CD4-positive, alpha-beta memory T cell (primary cell): ENCODE measurements around the gene GALC. TPM values are rescaled to one million over a fixed set of nuclear protein-coding genes. Genes with fewer than 3 reads are reported as not detected.
"Not testable (repeated sequence)": the region's sequence is repeated elsewhere in the genome, so short reads cannot be mapped to it uniquely, and the experiment has no call there.

Experiments
- CTCF ChIA-PET: fragments of 350-600 bp; sonication (Branson Sonifier 250); formaldehyde crosslinking; loops from one replicate; lab custom pipeline; 2021; ENCODE audit warnings: inconsistent platforms; ENCODE audit not compliant: partially characterized antibody; lab: Charles Lee
- POLR2A ChIA-PET: fragments of 350-600 bp; sonication (Branson Sonifier 250); formaldehyde crosslinking; loops from one replicate; lab custom pipeline; 2021; ENCODE audit not compliant: partially characterized antibody; lab: Charles Lee
- DNase-seq, 5 donors: peaks; one replicate each; pipeline versions ENCODE4 v3.0.0 to v3.0.0-alpha.2; 2020 to 2022; ENCODE audit warnings: mixed read lengths in 1 of 5
- H3K27ac ChIP-seq: one replicate; pipeline ENCODE4 v1.7.0; 2013; ENCODE audit warnings: low read depth, low read length
- H3K27me3 ChIP-seq: 2 replicates; pipeline ENCODE4 v1.7.0; 2013; ENCODE audit warnings: mild to moderate bottlenecking, low read length, moderate library complexity; ENCODE audit not compliant: insufficient read depth
- H3K36me3 ChIP-seq: 2 replicates; pipeline ENCODE4 v1.7.0; 2013; ENCODE audit warnings: mild to moderate bottlenecking, low read length, moderate library complexity; ENCODE audit not compliant: insufficient read depth
- H3K4me1 ChIP-seq: 2 replicates; pipeline ENCODE4 v1.7.0; 2013; ENCODE audit warnings: mild to moderate bottlenecking, low read length, moderate library complexity; ENCODE audit not compliant: insufficient read depth
- H3K4me3 ChIP-seq, 2 donors: one replicate each; pipeline ENCODE4 v1.7.0; 2013; ENCODE audit warnings: low read length in 2 of 2, mild to moderate bottlenecking in 1 of 2
- H3K9me3 ChIP-seq, 2 donors: one replicate each; pipeline ENCODE4 v1.7.0; 2013; ENCODE audit warnings: low read length in 2 of 2, control low read depth in 1 of 2; ENCODE audit not compliant: control insufficient read depth in 1 of 2
- H3K27ac Mint-ChIP-seq, 7 donors: one replicate each; pipeline ENCODE4 v1.8.0; 2020 to 2021; ENCODE audit warnings: mixed read lengths in 7 of 7, mild to moderate bottlenecking in 6 of 7, inconsistent platforms in 3 of 7, moderate library complexity in 3 of 7
- H3K27me3 Mint-ChIP-seq, 2 donors: one replicate each; pipeline ENCODE4 v1.8.0; 2020 to 2021; ENCODE audit warnings: mixed read lengths in 2 of 2
- H3K36me3 Mint-ChIP-seq, 2 donors: one replicate each; pipeline ENCODE4 v1.8.0; 2020 to 2021; ENCODE audit warnings: mixed read lengths in 2 of 2, inconsistent platforms in 1 of 2, mild to moderate bottlenecking in 1 of 2
- H3K4me1 Mint-ChIP-seq, 4 donors: one replicate each; pipeline ENCODE4 v1.8.0; 2020 to 2021; ENCODE audit warnings: mixed read lengths in 4 of 4, mild to moderate bottlenecking in 1 of 4
- H3K4me3 Mint-ChIP-seq, 8 donors: one replicate each; pipeline ENCODE4 v1.8.0; 2020 to 2021; ENCODE audit warnings: mixed read lengths in 8 of 8, mild to moderate bottlenecking in 7 of 8, moderate library complexity in 6 of 8, inconsistent platforms in 3 of 8
- H3K9me3 Mint-ChIP-seq, 8 donors: one replicate each; pipeline ENCODE4 v1.8.0; 2020 to 2021; ENCODE audit warnings: mixed read lengths in 8 of 8, mild to moderate bottlenecking in 5 of 8, inconsistent platforms in 3 of 8, moderate library complexity in 1 of 8
- intact Hi-C: fragments of 100-400 bp; cut with micrococcal nuclease; formaldehyde crosslinking; loops from one replicate; pipeline ENCODE4 v1.15.1; 2023
- polyA plus RNA-seq, 2 donors: library from polyadenylated mRNA; unstranded; fragments of 300-500 nt; fragmentation: Illumina TruSeq; gene quantifications; one replicate each; pipeline ENCODE4 v1.2.3, GENCODE V29; 2021
- total RNA-seq, 2 experiments: library from RNA; stranded (reverse); gene quantifications; one replicate each; pipeline ENCODE4 v1.2.3, GENCODE V29; 2021

The GALC gene
- total and polyA plus RNA-seq, 4 experiments from 2014 or later = 23.4 to 28.7 (median 27.3) TPM

DNA sequence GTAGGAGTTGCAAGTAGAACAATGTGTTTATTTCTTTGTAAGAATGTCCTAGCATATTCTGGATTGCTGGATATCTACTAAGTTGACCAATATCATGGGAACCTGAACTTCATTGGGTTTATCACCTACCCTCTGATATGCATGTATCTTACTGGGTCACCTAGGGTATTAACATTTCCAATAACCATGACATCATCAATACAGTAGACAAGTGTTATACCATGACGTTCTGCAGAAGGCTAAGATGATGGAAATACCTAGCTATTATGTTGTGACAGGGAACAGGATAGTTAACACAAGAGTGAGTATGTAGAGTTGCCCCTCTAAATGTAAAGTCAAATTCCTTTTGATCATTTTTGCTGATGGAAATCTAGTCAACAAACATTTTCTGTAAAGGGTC is 37.9 kb upstream of the GALC start:
- Mint-ChIP-seq H3K27ac (no peak overlapping the region), H3K9me3 (peaks cover 0 to 3% (median 0%) of the 10 kb centered on the region in 8 donors), H3K27me3 (no peaks in the 10 kb centered on the region), H3K4me3 (peak overlapping the region in 1 of 8 donors; percentile 2), H3K4me1 (peaks cover 35 to 54% (median 45%) of the 10 kb centered on the region in 4 donors), H3K36me3 (peaks cover 0 to 3% of the 10 kb centered on the region in 2 donors)
- Histone ChIP-seq H3K4me3 (no peak overlapping the region), H3K4me1 (peaks cover 43% of the 10 kb centered on the region), H3K27me3 (no peaks in the 10 kb centered on the region), H3K36me3 (no peaks in the 10 kb centered on the region), H3K9me3 (no peaks in the 10 kb centered on the region), H3K27ac (no peak overlapping the region)
- no peak for DNase-seq
- ChIA-PET POLR2A (interaction anchor here (0.9 to 2.0 kb wide), 5 partner anchors 8 to 78 kb away, joined by 3 to 11 read pairs (median 8); partner anchors contain the start of genes GALC and GPR65), CTCF (interaction anchor here (1.4 to 1.9 kb wide), 2 partner anchors 38 to 138 kb away, joined by 4 to 5 read pairs; partner anchors contain the start of gene GALC)
- intact Hi-C loops = no loop called here

DNA sequence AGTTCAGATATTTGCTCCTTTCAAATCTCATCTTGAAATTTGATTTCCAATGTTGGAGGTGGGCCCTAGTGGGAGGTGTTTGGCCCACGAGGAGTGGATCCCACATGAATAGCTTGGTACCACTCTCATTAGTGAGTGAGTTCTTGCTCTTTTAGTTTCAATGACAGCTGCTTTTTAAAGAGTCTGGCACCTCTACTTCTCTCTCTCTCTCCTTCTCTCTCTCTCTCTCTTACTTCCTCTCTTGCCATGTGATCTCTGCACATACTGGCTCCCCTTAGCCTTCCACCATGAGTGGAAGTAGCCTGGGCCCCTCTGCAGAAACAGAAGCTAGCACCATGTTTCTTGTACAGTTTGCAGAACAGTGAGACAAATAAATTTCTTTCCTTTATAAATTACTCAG is 37.1 kb upstream of the GALC start:
- Mint-ChIP-seq H3K36me3 (peaks cover 0 to 3% of the 10 kb centered on the region in 2 donors), H3K9me3 (peaks cover 0 to 3% (median 0%) of the 10 kb centered on the region in 8 donors), H3K27me3 (no peaks in the 10 kb centered on the region), H3K4me3 (peak overlapping the region in 5 of 8 donors; percentile 12 to 63 (median 43)), H3K4me1 (peaks cover 42 to 62% (median 52%) of the 10 kb centered on the region in 4 donors), H3K27ac (peak overlapping the region in 5 of 7 donors; percentile 11 to 81 (median 71))
- ChIA-PET CTCF (interaction anchor here (1.4 to 2.8 kb wide), 5 partner anchors 16 to 138 kb away, joined by 3 to 13 read pairs (median 5); partner anchors contain the start of gene GALC), POLR2A (interaction anchor here (0.9 to 2.0 kb wide), 7 partner anchors 9 to 107 kb away, joined by 3 to 11 read pairs (median 4); partner anchors contain the start of genes GALC and GPR65)
- peak in 1 of 5 donors; percentile 18 for DNase-seq
- H3K27ac ChIP-seq = no peak overlapping the region
- intact Hi-C loops = no loop called here
- no peaks in the 10 kb centered on the region for H3K36me3 ChIP-seq
- peaks cover 51% of the 10 kb centered on the region for H3K4me1 ChIP-seq
- H3K9me3 ChIP-seq = no peaks in the 10 kb centered on the region
- no peak overlapping the region for H3K4me3 ChIP-seq
- no peaks in the 10 kb centered on the region for H3K27me3 ChIP-seq

DNA sequence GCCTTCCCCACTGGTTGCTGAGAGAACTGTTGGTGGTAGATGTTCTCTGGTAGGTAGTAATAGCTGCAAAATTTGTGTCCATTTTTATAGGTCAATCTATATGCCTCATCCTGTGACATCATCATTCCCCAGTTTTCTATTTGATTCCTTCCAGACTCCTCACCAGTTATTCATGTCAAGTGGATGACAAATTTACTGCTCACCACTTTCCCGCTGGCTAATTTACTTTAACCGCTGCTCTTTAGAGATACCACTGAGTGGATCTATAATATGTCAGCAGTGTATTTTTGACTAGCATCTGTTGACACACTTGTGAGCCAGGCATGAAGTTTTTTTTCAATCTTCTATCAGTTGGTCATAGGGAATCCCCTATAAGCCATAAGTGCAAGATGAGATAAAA is 36.5 kb upstream of the GALC start:
- no peak overlapping the region for H3K27ac ChIP-seq
- H3K36me3 ChIP-seq = no peaks in the 10 kb centered on the region
- no peaks in the 10 kb centered on the region for H3K9me3 ChIP-seq
- CTCF ChIA-PET = interaction anchor here (1.4 to 2.8 kb wide), 4 partner anchors 15 to 84 kb away, joined by 3 to 13 read pairs (median 8); partner anchors contain the start of gene GALC
- Mint-ChIP-seq H3K9me3 (peaks cover 0 to 3% (median 0%) of the 10 kb centered on the region in 8 donors), H3K4me1 (peaks cover 46 to 68% (median 58%) of the 10 kb centered on the region in 4 donors), H3K36me3 (peaks cover 0 to 3% of the 10 kb centered on the region in 2 donors), H3K27me3 (no peaks in the 10 kb centered on the region), H3K27ac (peak overlapping the region in 5 of 7 donors; percentile 67 to 81 (median 73)), H3K4me3 (peak overlapping the region in 2 of 8 donors; percentile 25 to 31)
- H3K4me3 ChIP-seq = no peak overlapping the region
- DNase-seq = no peak
- H3K27me3 ChIP-seq = no peaks in the 10 kb centered on the region
- H3K4me1 ChIP-seq = peaks cover 56% of the 10 kb centered on the region
- POLR2A ChIA-PET = interaction anchor here (0.9 to 2.0 kb wide), 6 partner anchors 10 to 108 kb away, joined by 3 to 11 read pairs (median 6); partner anchors contain the start of genes GALC and GPR65
- intact Hi-C loops = no loop called here

DNA sequence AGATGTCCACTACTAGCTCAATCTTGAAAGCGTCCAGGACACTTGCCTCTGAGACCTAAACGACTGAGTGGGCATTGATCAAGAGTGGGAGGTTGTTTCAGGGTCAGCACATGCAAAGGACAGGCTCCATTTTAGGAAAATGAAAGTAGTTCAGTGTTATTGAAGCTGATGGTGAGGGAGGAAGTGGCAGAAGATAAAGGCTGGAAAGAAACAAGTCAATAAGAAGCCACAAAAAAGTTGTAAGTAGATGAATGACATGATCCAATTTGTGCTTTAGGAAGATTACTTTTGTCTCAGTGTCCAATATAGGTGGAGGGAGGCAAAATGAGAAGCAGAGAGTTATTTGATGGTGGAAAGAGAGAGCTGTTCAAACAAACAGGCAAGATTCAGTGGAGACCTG is 33.9 kb upstream of the GALC start:
- intact Hi-C loops = no loop called here
- peaks cover 0 to 3% (median 0%) of the 10 kb centered on the region in 8 donors for H3K9me3 Mint-ChIP-seq
- H3K4me3 Mint-ChIP-seq = peak overlapping the region; percentile 36 to 88 (median 78)
- H3K9me3 ChIP-seq = no peaks in the 10 kb centered on the region
- H3K4me1 ChIP-seq = peaks cover 74% of the 10 kb centered on the region
- H3K36me3 Mint-ChIP-seq = peaks cover 0 to 3% of the 10 kb centered on the region in 2 donors
- ChIA-PET CTCF (interaction anchor here (0.9 to 1.9 kb wide), 5 partner anchors 9 to 142 kb away, joined by 3 to 9 read pairs (median 4); no protein-coding TSS in a partner anchor), POLR2A (interaction anchor here (1.0 to 2.4 kb wide), 7 partner anchors 10 to 75 kb away, joined by 3 to 18 read pairs (median 8); partner anchors contain the start of genes GALC and GPR65)
- H3K27me3 Mint-ChIP-seq = no peaks in the 10 kb centered on the region
- H3K27me3 ChIP-seq = no peaks in the 10 kb centered on the region
- H3K4me3 ChIP-seq = peak overlapping the region; percentile 4 to 15
- H3K36me3 ChIP-seq = no peaks in the 10 kb centered on the region
- DNase-seq = peak in 4 of 5 donors; percentile 28 to 52 (median 31)
- H3K4me1 Mint-ChIP-seq = peaks cover 58 to 89% (median 77%) of the 10 kb centered on the region in 4 donors
- H3K27ac ChIP-seq = no peak overlapping the region
- peak overlapping the region; percentile 38 to 97 (median 89) for H3K27ac Mint-ChIP-seq

DNA sequence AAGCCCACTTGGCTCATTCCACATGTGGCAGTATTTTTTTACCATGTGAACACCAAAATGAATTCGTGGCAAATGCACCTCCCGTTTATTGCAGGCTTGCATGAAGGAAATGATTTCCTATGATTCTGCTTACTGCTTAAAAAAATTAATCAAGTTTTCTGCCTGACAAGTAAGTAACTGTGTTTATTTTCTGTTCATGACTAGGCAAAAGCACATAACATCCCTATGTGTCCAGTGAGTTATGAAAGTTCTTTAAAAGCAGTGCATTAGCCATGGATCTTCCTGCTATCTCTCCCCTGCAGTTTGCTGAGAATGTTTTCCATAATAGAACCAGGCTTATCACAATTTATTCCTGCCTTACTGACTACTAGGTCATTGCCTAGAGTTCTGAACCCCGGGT is 32.3 kb upstream of the GALC start:
- ChIA-PET CTCF (interaction anchor here (1.9 kb wide), 1 partner anchor 11 kb away, joined by 9 read pairs; no protein-coding TSS in a partner anchor), POLR2A (interaction anchor here (2.0 to 2.4 kb wide), 3 partner anchors 8 to 32 kb away, joined by 8 to 18 read pairs (median 14); partner anchors contain the start of genes GALC and GPR65)
- peak overlapping the region in 5 of 7 donors; percentile 5 to 84 (median 66) for H3K27ac Mint-ChIP-seq
- no peaks in the 10 kb centered on the region for H3K27me3 Mint-ChIP-seq
- H3K36me3 Mint-ChIP-seq = peaks cover 0 to 8% of the 10 kb centered on the region in 2 donors
- peaks cover 58 to 87% (median 74%) of the 10 kb centered on the region in 4 donors for H3K4me1 Mint-ChIP-seq
- Histone ChIP-seq H3K27me3 (no peaks in the 10 kb centered on the region), H3K4me3 (no peak overlapping the region), H3K36me3 (no peaks in the 10 kb centered on the region), H3K9me3 (no peaks in the 10 kb centered on the region), H3K27ac (no peak overlapping the region), H3K4me1 (peaks cover 73% of the 10 kb centered on the region)
- peak overlapping the region in 2 of 8 donors; percentile 46 to 51 for H3K4me3 Mint-ChIP-seq
- intact Hi-C loops = no loop called here
- no peak for DNase-seq
- peaks cover 0 to 5% (median 0%) of the 10 kb centered on the region in 8 donors for H3K9me3 Mint-ChIP-seq

DNA sequence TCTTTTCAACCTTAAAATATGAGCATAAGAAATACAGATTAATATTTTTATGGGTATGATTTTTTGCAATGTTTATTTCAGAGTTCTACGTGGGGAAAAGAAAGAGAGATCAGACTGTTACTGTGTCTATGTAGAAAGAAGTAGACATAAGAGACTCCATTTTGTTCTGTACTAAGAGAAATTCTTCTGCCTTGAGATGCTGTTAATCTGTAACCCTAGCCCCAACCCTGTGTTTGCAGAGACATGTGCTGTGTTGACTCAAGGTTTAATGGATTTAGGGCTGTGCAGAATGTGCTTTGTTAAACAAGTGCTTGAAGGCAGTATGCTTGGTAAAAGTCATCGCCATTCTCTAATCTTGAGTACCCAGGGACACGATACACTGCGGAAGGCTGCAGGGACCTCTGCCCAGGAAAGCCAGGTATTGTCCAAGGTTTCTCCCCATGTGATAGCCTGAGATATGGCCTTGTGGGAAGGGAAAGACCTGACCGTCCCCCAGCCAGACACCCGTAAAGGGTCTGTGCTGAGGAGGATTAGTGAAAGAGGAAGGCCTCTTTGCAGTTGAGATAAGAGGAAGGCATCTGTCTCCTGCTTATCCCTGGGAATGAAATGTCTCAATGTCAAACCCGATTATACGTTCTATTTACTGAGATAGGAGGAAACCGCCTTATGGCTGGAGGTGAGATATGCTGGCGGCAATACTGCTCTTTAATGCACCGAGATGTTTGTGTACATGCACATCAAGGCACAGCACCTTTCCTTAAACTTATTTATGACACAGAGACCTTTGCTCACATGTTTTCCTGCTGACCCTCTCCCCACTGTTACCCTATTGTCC is 31.5 kb upstream of the GALC start:
- CTCF ChIA-PET, H3K27me3 Mint-ChIP-seq, intact Hi-C loops, H3K9me3 ChIP-seq, H3K4me3 ChIP-seq, H3K36me3 Mint-ChIP-seq, POLR2A ChIA-PET, DNase-seq, H3K27me3 ChIP-seq, H3K9me3 Mint-ChIP-seq, H3K27ac ChIP-seq, H3K36me3 ChIP-seq: not testable (repeated sequence)
- Mint-ChIP-seq H3K4me3 (peak overlapping the region in 3 of 8 donors; percentile 19 to 64 (median 50)), H3K4me1 (peaks cover 56 to 87% (median 74%) of the 10 kb centered on the region in 4 donors), H3K27ac (peak overlapping the region in 6 of 7 donors; percentile 47 to 91 (median 81))
- H3K4me1 ChIP-seq = peaks cover 73% of the 10 kb centered on the region
